Tibial nerve (tissue), 4 donors: ENCODE data around the gene FARP1.

Experiments
- CTCF ChIP-seq, 5 experiments: fragments of 200-600 bp in 3 of 5; fragments of 450-650 bp in 2 of 5; sonication (generic) in 3 of 5; IDR thresholded peaks; one replicate each; pipeline ENCODE4 v1.5.1; 2016 to 2019; ENCODE audit warnings: antibody characterized with exemption in 5 of 5, mild to moderate bottlenecking in 3 of 5, moderate library complexity in 2 of 5
- EP300 ChIP-seq, 2 donors: sonication (generic); formaldehyde crosslinking; IDR thresholded peaks; one replicate each; pipeline ENCODE4 v1.6.1; 2017; ENCODE audit warnings: antibody characterized with exemption in 2 of 2, mild to moderate bottlenecking in 1 of 2
- POLR2A ChIP-seq, 2 donors: fragments of 450-650 bp; IDR thresholded peaks; one replicate each; pipeline ENCODE4 v1.6.1; 2017; ENCODE audit warnings: antibody characterized with exemption in 2 of 2, mild to moderate bottlenecking in 2 of 2, moderate library complexity in 2 of 2

GRCh38 chr13:98410612-98411011, 267.7 kb downstream of the FARP1 start:
- TF ChIP-seq CTCF (IDR thresholded peaks at IDR 0.05) (no peak), EP300 (IDR thresholded peaks at IDR 0.05) (no peak), POLR2A (IDR thresholded peaks at IDR 0.05) (no peak)
